NAMALWA (cell line): Measurements from ENCODE around the gene VIT.
"Not testable (repeated sequence)": the region's sequence is repeated elsewhere in the genome, so short reads cannot be mapped to it uniquely, and the experiment has no call there.

ENCODE experiments used
- DNase-seq: peaks from one replicate; pipeline ENCODE4 v3.0.0-alpha.2; 2015; ENCODE audit warnings: low spot score

The VIT gene

GRCh38 chr2:36808386-36809068 lies 112.0 kb downstream of the VIT start:
- DNase-seq, result no peak

GRCh38 chr2:36809069-36809445 lies 112.5 kb downstream of the VIT start:
- no peak for DNase-seq

- DNase-seq, result no peak
These were observed 114.6 kb downstream of the VIT start for GRCh38 chr2:36811071-36811470.

- DNase-seq, result peak; percentile 7
These were observed 115.7 kb downstream of the VIT start for GRCh38 chr2:36812196-36812595.

- DNase-seq, result no peak
These were observed 122.0 kb downstream of the VIT start for GRCh38 chr2:36818542-36818941.

GRCh38 chr2:36819095-36819711 lies 122.7 kb downstream of the VIT start:
- no peak for DNase-seq

GRCh38 chr2:36820942-36821605 lies 124.6 kb downstream of the VIT start:
- DNase-seq, result no peak

GRCh38 chr2:36823862-36824261 lies 127.4 kb downstream of the VIT start:
- DNase-seq, result no peak

- no peak for DNase-seq
These were observed 127.8 kb downstream of the VIT start for GRCh38 chr2:36824273-36824672.

GRCh38 chr2:36824683-36825082 lies 128.2 kb downstream of the VIT start:
- DNase-seq, result not testable (repeated sequence)

GRCh38 chr2:36831185-36831584 lies 134.7 kb downstream of the VIT start:
- no peak for DNase-seq

- DNase-seq, result no peak
These were observed 137.7 kb downstream of the VIT start for GRCh38 chr2:36834203-36834602.

- DNase-seq, result no peak
These were observed 138.4 kb downstream of the VIT start for GRCh38 chr2:36834731-36835524.

- no peak for DNase-seq
These were observed 143.6 kb downstream of the VIT start for GRCh38 chr2:36839976-36840617.

GRCh38 chr2:36843838-36844237 lies 147.3 kb downstream of the VIT start:
- no peak for DNase-seq

GRCh38 chr2:36849265-36849664 lies 152.8 kb downstream of the VIT start:
- DNase-seq, result no peak

- DNase-seq, result no peak
These were observed 157.7 kb downstream of the VIT start for GRCh38 chr2:36854241-36854640.

- DNase-seq, result no peak
These were observed 158.9 kb downstream of the VIT start for GRCh38 chr2:36855429-36855828.

GRCh38 chr2:36857713-36858112 lies 161.2 kb downstream of the VIT start:
- DNase-seq, result no peak

- no peak for DNase-seq
These were observed 162.3 kb downstream of the VIT start for GRCh38 chr2:36858551-36859365.

- DNase-seq, result no peak
These were observed 162.9 kb downstream of the VIT start for GRCh38 chr2:36859366-36859792.
